T follicular helper cell (primary cell): Measurements from ENCODE around the gene NTNG1.
"Not testable (repeated sequence)": the region's sequence is repeated elsewhere in the genome, so short reads cannot be mapped to it uniquely, and the experiment has no call there.

ENCODE experiments used
- DNase-seq: peaks from one replicate; pipeline ENCODE4 v3.0.0-alpha.2; 2020; ENCODE audit warnings: low read depth

The NTNG1 gene

GRCh38 chr1:107198561-107198960, 57.7 kb downstream of the NTNG1 start:
- no peak for DNase-seq

DNA sequence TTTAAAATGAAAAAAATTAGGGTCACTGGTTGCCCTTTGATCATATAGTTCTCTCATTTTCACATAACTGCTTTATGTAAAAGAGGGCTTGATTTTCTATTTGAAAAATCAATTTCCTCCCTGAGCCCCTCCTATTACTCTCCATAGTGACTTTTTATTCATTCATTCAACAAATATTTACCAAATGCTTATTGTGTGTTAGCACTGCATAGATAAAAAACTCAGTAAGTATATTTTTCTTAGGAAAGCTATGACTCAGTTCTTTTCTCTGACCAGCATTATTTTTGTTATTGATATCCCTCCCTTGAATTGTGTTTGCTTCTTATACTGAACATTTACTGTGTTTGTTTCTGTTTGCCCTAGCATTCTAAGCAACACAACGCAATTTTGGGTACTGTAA, 59.8 kb downstream of the NTNG1 start:
- DNase-seq: no peak

- no peak for DNase-seq
Observed at GRCh38 chr1:107202007-107202406, 61.2 kb downstream of the NTNG1 start.

- no peak for DNase-seq
Observed at GRCh38 chr1:107213225-107213624, 72.4 kb downstream of the NTNG1 start.

- DNase-seq: no peak
Observed at GRCh38 chr1:107220036-107220435, 79.2 kb downstream of the NTNG1 start.

GRCh38 chr1:107225706-107226105, 84.9 kb downstream of the NTNG1 start:
- no peak for DNase-seq

DNA sequence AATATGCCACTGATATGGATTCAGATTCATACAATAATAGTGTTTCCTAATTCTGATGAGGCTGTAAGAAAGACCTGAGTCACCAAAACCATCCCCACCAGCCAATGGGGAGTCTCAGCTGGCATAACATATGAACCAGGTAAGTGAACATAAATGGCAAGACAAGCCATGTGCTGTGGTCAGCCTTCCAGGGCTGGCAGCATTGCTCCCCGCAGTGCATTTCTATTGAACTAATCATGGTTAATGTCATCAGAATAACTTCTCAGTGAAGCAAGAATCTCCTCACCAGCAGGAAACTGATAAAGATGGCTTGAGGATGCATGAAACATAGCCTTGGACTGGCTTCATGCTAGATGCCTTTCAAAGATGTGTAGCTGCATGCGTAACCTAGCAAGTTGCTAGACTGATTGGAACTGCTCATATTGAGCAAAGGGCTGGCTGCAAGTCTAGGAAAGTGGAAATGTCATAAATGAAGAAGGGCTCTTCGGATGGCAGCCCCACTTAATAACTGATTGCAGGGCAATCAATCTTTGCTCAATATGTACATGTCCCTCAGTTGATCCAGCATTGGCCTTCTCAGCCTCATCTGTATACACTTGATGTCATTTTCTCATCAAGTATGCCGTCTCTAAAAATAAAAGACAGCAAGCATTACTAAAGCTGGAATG, 88.0 kb downstream of the NTNG1 start:
- no peak for DNase-seq

- no peak for DNase-seq
Observed at GRCh38 chr1:107229711-107230110, 88.9 kb downstream of the NTNG1 start.

DNA sequence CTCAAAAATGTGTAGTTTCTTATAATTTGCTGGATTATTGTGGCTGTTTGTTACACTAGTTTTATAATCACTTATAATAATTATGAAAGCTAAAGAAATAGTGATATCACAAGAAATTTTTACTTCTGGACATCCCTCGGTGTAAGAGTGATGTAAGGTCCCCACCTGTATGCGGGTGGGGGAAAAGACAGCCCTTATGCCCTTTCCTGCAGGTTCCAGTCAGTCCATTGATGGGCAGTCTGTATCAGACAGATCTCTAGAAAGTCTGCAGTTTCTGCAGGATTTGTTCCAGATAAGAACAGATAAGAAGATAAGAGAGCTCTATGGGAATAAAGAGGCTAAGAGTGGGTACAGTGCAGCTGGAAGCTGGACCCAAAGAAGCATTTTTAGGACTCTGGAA, 89.3 kb downstream of the NTNG1 start:
- no peak for DNase-seq

DNA sequence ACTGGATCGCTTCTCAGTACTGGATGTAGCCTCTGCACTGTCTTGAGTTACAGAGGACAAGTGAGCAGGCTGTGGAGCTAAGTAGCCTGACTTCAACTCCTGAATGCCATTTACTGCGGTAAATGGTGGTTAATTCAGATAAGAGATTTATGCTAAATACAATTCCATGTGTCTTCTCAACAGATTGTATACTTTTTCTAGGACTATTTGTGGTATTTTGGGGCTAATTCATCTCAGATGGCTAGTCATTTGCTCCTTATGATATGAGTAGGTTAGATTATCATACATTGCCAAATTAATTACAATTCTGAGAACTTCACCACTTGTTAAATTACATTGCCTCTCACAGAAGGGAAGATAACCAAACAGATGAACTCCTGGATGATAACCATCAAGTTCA, 90.5 kb downstream of the NTNG1 start:
- DNase-seq: no peak

- no peak for DNase-seq
Observed at GRCh38 chr1:107232426-107232825, 91.6 kb downstream of the NTNG1 start.

DNA sequence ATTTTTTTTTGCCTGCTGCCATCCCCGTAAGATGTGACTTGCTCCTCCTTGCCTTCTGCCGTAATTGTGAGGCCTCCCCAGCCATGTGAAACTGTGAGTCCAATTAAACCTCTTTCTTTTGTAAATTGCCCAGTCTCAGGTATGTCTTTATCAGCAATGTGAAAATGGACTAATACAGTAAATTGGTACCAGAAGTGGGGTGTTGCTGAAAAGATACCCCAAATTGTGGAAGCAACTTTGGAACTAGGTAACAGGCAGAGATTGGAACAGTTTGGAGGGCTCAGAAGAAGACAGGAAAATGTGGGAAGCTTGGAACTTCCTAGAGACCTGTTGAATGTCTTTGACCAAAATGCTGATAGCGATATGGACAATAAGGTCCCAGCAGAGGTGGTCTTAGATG, 95.9 kb downstream of the NTNG1 start:
- DNase-seq: not testable (repeated sequence)

GRCh38 chr1:107243461-107243860, 102.6 kb downstream of the NTNG1 start:
- no peak for DNase-seq

DNA sequence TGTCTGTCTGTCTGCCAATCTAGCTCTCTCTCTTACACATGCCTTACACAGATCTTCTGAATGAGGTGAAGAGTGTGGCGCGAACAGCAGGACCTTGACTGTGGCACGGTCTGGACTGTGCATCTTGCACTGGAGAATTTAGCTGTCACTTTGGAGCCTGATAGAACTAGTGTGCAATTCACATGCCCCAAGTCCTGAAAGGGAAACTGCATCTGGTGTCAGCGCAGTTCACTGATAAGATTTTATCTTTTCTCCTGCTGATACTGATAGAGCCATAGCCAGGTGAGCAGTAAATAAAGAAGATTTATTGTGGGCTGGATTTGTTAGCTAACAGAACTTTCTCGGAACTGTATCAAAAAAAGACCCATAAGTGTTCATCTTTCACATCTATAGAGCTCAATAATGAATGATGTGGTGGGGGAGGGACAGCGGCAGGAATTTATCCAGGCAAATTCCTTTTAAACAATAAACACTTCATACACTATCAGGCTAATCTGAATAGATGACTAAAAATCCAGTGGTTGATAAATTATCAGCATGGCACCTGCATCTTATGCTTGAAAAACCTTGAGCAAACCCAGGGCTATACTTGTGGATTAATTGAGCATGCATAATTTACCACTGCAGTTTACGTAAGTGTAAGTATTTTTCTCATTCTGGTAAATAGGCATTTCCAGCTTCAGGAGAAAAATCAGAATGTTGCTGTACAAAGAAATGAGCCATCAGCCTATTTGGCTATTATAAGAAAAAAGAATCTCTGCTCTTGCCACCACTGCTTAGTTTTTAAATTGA, 104.1 kb downstream of the NTNG1 start:
- DNase-seq: no peak

DNA sequence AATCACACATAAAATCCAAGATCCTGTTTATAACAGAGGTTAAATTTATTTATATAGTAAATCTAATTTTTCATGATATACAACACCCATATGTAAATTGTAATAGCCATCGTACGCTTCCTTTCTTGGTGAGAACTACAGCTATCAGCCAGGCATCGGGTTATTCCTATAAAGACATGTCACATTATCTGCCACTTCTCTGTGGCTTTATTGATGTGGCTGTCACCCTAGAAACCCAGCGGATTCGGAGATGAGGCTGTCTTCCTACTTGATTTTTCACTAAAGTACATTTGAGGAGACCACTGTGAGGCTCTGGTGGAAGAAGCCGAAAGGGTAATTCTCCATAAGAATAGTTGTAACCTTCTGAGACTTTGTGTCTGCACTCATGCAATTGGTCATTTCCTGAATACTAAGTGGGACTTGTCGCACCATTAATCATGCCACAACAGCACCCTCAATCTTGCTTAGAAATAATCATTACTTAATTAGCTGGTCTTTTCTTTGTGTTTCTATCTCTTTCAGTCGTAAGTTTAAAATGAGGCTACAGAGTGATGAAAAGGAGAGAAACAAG, 106.0 kb downstream of the NTNG1 start:
- no peak for DNase-seq

GRCh38 chr1:107247679-107248078, 106.8 kb downstream of the NTNG1 start:
- no peak for DNase-seq

DNA sequence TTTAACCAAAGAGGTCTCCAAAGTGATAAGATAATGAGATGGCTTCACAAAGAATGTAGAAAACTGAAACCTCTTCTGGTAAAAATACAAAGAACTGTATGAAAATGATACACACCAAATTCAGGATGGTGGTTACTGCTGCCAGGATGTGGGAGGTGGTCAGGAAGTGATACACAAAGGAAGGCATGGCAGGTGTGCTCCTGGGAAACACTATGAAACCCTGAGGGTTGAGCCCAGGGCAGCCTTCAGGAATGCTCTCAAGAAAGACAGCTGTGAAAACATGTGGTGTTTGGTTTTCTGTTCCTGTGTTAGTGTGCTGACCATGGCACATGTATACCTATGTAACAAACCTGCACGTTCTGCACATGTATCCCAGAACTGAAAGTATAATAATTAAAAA, 109.3 kb downstream of the NTNG1 start:
- DNase-seq: no peak

- no peak for DNase-seq
Observed at GRCh38 chr1:107251083-107251482, 110.2 kb downstream of the NTNG1 start.

- no peak for DNase-seq
Observed at GRCh38 chr1:107251839-107252238, 111.0 kb downstream of the NTNG1 start.

GRCh38 chr1:107252271-107252670, 111.4 kb downstream of the NTNG1 start:
- DNase-seq: no peak

DNA sequence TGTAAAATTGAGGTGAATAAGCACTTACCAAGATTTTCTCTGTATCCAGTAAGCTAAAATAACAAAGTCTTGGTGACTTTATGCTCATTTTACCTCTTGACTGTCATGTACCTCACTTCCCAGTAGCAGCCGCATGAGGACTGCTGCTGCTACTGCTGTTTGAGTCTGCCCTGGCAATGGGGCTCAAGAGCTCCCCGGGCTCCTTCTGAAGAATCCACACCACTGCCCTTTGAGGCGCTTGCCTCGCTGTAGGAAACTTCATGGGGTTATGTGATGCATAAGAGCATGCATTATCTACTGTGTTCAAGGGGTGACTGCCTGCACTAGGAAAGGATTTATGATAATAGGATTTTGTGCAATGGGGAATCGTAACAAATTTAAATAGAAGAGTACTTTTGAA, 113.5 kb downstream of the NTNG1 start:
- DNase-seq: no peak

DNA sequence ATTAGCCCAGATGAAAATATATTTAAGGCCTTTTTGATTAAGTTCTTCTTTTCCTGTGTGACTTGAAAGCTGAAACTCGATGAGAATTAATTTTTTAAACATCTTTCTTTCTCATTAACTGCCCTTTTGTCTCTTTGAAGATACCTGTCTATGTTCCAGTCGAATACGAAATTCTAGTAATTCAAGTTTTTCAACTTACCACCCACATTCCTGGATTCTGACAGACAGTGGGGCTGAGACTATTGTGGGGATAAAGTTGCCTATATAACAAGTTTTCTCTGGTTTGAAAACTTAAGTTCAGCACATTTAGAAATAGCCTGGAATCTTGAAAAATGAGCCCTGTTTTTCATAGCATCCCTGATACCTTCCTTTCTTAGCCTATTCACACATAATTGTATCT, 114.6 kb downstream of the NTNG1 start:
- DNase-seq: no peak
